AG20443 (cell line): ENCODE measurements around the gene GRM8.
A peak's percentile ranks its signal among the peaks of the same experiment; 100 is the strongest.

Experiments used
- DNase-seq: peaks from one replicate; pipeline ENCODE4 v3.0.0; 2012; ENCODE audit warnings: low spot score, mixed read lengths

GRM8 gene

GRCh38 chr7:127252778-127253280 lies at the start of gene GRM8:
Gene GRM8, minus strand, starts transcription at chr7:127252941.
- DNase-seq: peak; percentile 67

- DNase-seq: no peak
Observed at GRCh38 chr7:127290801-127291361, 38.1 kb upstream of the GRM8 start.

GRCh38 chr7:127290116-127290655 lies 37.4 kb upstream of the GRM8 start:
- no peak for DNase-seq

- no peak for DNase-seq
Observed at GRCh38 chr7:127287133-127287532, 34.4 kb upstream of the GRM8 start.

GRCh38 chr7:127270093-127270492 lies 17.4 kb upstream of the GRM8 start:
- DNase-seq: no peak

GRCh38 chr7:127266047-127266446 lies 13.3 kb upstream of the GRM8 start:
- no peak for DNase-seq

- no peak for DNase-seq
Observed at GRCh38 chr7:127264219-127264618, 11.5 kb upstream of the GRM8 start.

- no peak for DNase-seq
Observed at GRCh38 chr7:127258111-127258510, 5.4 kb upstream of the GRM8 start.

- no peak for DNase-seq
Observed at GRCh38 chr7:127257086-127257485, 4.3 kb upstream of the GRM8 start.

GRCh38 chr7:127256041-127256725 lies 3.4 kb upstream of the GRM8 start:
- no peak for DNase-seq

GRCh38 chr7:127254163-127254684 lies 1.5 kb upstream of the GRM8 start:
- no peak for DNase-seq

GRCh38 chr7:127253281-127254162 lies 781 bp upstream of the GRM8 start:
- peak; percentile 90 for DNase-seq

- no peak for DNase-seq
Observed at GRCh38 chr7:127252377-127252713, 396 bp downstream of the GRM8 start.

GRCh38 chr7:127251465-127252376 lies 1.0 kb downstream of the GRM8 start:
- peak; percentile 30 for DNase-seq

GRCh38 chr7:127251036-127251464 lies 1.7 kb downstream of the GRM8 start:
- no peak for DNase-seq

GRCh38 chr7:127250312-127251035 lies 2.3 kb downstream of the GRM8 start:
- DNase-seq: no peak

- DNase-seq: no peak
Observed at GRCh38 chr7:127245607-127246006, 7.1 kb downstream of the GRM8 start.

GRCh38 chr7:127245002-127245401 lies 7.7 kb downstream of the GRM8 start:
- DNase-seq: no peak

GRCh38 chr7:127239814-127240213 lies 12.9 kb downstream of the GRM8 start:
- no peak for DNase-seq

GRCh38 chr7:127233630-127234029 lies 19.1 kb downstream of the GRM8 start:
- DNase-seq: no peak

- no peak for DNase-seq
Observed at GRCh38 chr7:127231415-127231814, 21.3 kb downstream of the GRM8 start.
